Tibial nerve (tissue), 4 donors: ENCODE data around the gene FKBP9. TPM values are rescaled to one million over a fixed set of nuclear protein-coding genes. Genes with fewer than 3 reads are reported as not detected.
A peak's percentile ranks its signal among the peaks of the same experiment; 100 is the strongest.
"Not testable (repeated sequence)": the region's sequence is repeated elsewhere in the genome, so short reads cannot be mapped to it uniquely, and the experiment has no call there.

Source experiments
- DNase-seq, 2 donors: peaks; one replicate each; pipeline ENCODE4 v3.0.0-alpha.2; 2019; ENCODE audit warnings: low spot score in 2 of 2
- H3K27ac ChIP-seq, 4 donors: fragments of 200-600 bp; sonication (generic) in 3 of 4; one replicate each; pipeline ENCODE4 v1.5.1; 2017 to 2019; ENCODE audit warnings: mild to moderate bottlenecking in 1 of 4
- H3K27me3 ChIP-seq, 2 donors: fragments of 200-600 bp; sonication (generic) in 1 of 2; one replicate each; pipeline versions ENCODE4 v1.5.1 to v1.6.0; 2017 to 2019
- H3K36me3 ChIP-seq, 3 donors: fragments of 200-600 bp; sonication (generic); one replicate each; pipeline ENCODE4 v1.5.1; 2018 to 2019
- H3K4me1 ChIP-seq, 4 donors: fragments of 200-600 bp; sonication (generic) in 3 of 4; one replicate each; pipeline ENCODE4 v1.5.1; 2017 to 2019
- H3K4me3 ChIP-seq, 4 donors: fragments of 200-600 bp; sonication (generic) in 3 of 4; one replicate each; pipeline ENCODE4 v1.5.1; 2017 to 2019; ENCODE audit warnings: mild to moderate bottlenecking in 1 of 4, moderate library complexity in 1 of 4
- H3K9me3 ChIP-seq, 4 donors: fragments of 200-600 bp; sonication (generic) in 3 of 4; one replicate each; pipeline ENCODE4 v1.5.1; 2017 to 2019
- EP300 ChIP-seq, 2 donors: sonication (generic); formaldehyde crosslinking; IDR thresholded peaks; one replicate each; pipeline ENCODE4 v1.6.1; 2017; ENCODE audit warnings: antibody characterized with exemption in 2 of 2, mild to moderate bottlenecking in 1 of 2
- WGBS, 2 donors: methylation state at CpG; one replicate each; pipeline ENCODE4 v1.1.5; 2018; 5-methylcytosine and 5-hydroxymethylcytosine counted together
- total RNA-seq, 4 donors: library from RNA; depleted of rRNA; stranded (reverse); fragments of >200 nt; gene quantifications; one replicate each; pipeline ENCODE4 v1.1.0, GENCODE V29; 2016

FKBP9 gene
- total RNA-seq, 4 donors from 2014 or later: 262 to 522 (median 320) TPM

GRCh38 chr7:32979246-32979645, 22.0 kb downstream of the FKBP9 start:
- not testable (repeated sequence) for H3K4me3 ChIP-seq, H3K9me3 ChIP-seq, H3K4me1 ChIP-seq, H3K27ac ChIP-seq, H3K27me3 ChIP-seq
- 75 to 88% methylated on average over 6 of the region's 6 CpGs for WGBS, 2 donors
- peak in 1 of 2 donors; percentile 31 for TF ChIP-seq EP300 (IDR thresholded peaks at IDR 0.05)
- H3K36me3 ChIP-seq: peaks cover 0 to 45% (median 0%) of the 10 kb centered on the region in 3 donors
- peak in 1 of 2 donors; percentile 19 for DNase-seq

GRCh38 chr7:32979902-32980301, 22.7 kb downstream of the FKBP9 start:
- no CpG with 5 or more reads among the region's 2 CpGs for WGBS, 2 donors
- H3K4me1 ChIP-seq, H3K27me3 ChIP-seq, H3K4me3 ChIP-seq, H3K9me3 ChIP-seq, DNase-seq, H3K27ac ChIP-seq: not testable (repeated sequence)
- peaks cover 0 to 48% (median 0%) of the 10 kb centered on the region in 3 donors for H3K36me3 ChIP-seq

- H3K27ac ChIP-seq, H3K27me3 ChIP-seq, H3K4me1 ChIP-seq, DNase-seq, H3K4me3 ChIP-seq, H3K9me3 ChIP-seq: not testable (repeated sequence)
- peaks cover 0 to 33% (median 0%) of the 10 kb centered on the region in 3 donors for H3K36me3 ChIP-seq
- 47 to 48% methylated on average over 6 to 7 of the region's 8 CpGs for whole genome bisulfite sequencing, 2 donors
Measured at GRCh38 chr7:32988148-32988547, 30.9 kb downstream of the FKBP9 start.

GRCh38 chr7:32991068-32991585, 33.9 kb downstream of the FKBP9 start:
- Histone ChIP-seq H3K27ac (peak overlapping the region in 1 of 4 donors; percentile 43), H3K36me3 (peaks cover 0 to 11% (median 0%) of the 10 kb centered on the region in 3 donors)
- 25 to 28% methylated on average over 2 to 5 of the region's 5 CpGs for WGBS, 2 donors
- H3K27me3 ChIP-seq, H3K4me3 ChIP-seq, H3K4me1 ChIP-seq, H3K9me3 ChIP-seq, DNase-seq: not testable (repeated sequence)

GRCh38 chr7:32991975-32992700, 34.9 kb downstream of the FKBP9 start:
- H3K4me3 ChIP-seq, H3K4me1 ChIP-seq, H3K9me3 ChIP-seq, H3K36me3 ChIP-seq, H3K27me3 ChIP-seq, H3K27ac ChIP-seq, DNase-seq: not testable (repeated sequence)
- 49 to 76% methylated on average over 4 to 7 of the region's 9 CpGs for WGBS, 2 donors

GRCh38 chr7:32992750-32993149, 35.5 kb downstream of the FKBP9 start:
- H3K4me3 ChIP-seq, H3K27me3 ChIP-seq: not testable (repeated sequence)
- WGBS, 2 donors: 69 to 72% methylated on average over 6 of the region's 6 CpGs

GRCh38 chr7:32997956-32998355, 40.7 kb downstream of the FKBP9 start:
- peak overlapping the region in 3 of 4 donors; percentile 7 to 77 (median 65) for H3K27ac ChIP-seq
- H3K36me3 ChIP-seq: peaks cover 0 to 12% (median 0%) of the 10 kb centered on the region in 3 donors
- H3K27me3 ChIP-seq, DNase-seq, H3K9me3 ChIP-seq: not testable (repeated sequence)
- peak overlapping the region in 1 of 4 donors; percentile 18 for H3K4me3 ChIP-seq
- WGBS, 2 donors: 39 to 69% methylated on average over 3 to 4 of the region's 4 CpGs
- peaks cover 0 to 22% (median 5%) of the 10 kb centered on the region in 4 donors for H3K4me1 ChIP-seq

More at GRCh38 chr7:32992750-32993149, 35.5 kb downstream of the FKBP9 start:
- DNase-seq, H3K27ac ChIP-seq, H3K4me1 ChIP-seq, H3K36me3 ChIP-seq, H3K9me3 ChIP-seq: not testable (repeated sequence)

- H3K27ac ChIP-seq: peak overlapping the region in 3 of 4 donors; percentile 7 to 77 (median 65)
- peak overlapping the region in 1 of 4 donors; percentile 18 for H3K4me3 ChIP-seq
Measured at GRCh38 chr7:32998361-32999171, 41.3 kb downstream of the FKBP9 start.

GRCh38 chr7:32999380-32999779, 42.1 kb downstream of the FKBP9 start:
- not testable (repeated sequence) for H3K4me3 ChIP-seq, DNase-seq, H3K9me3 ChIP-seq, H3K27me3 ChIP-seq
- H3K27ac ChIP-seq: peak overlapping the region in 2 of 4 donors; percentile 65 to 77
- H3K4me1 ChIP-seq: peaks cover 0 to 22% (median 5%) of the 10 kb centered on the region in 4 donors
- WGBS, 2 donors: 49 to 59% methylated on average over 4 of the region's 4 CpGs
- H3K36me3 ChIP-seq: peaks cover 0 to 24% (median 0%) of the 10 kb centered on the region in 3 donors

More at GRCh38 chr7:32998361-32999171, 41.3 kb downstream of the FKBP9 start:
- Histone ChIP-seq H3K36me3 (peaks cover 0 to 16% (median 0%) of the 10 kb centered on the region in 3 donors), H3K4me1 (peaks cover 0 to 22% (median 5%) of the 10 kb centered on the region in 4 donors)
- WGBS, 2 donors: 16% methylated on average over 14 of the region's 14 CpGs
- H3K27me3 ChIP-seq, H3K9me3 ChIP-seq: not testable (repeated sequence)
- DNase-seq: peak in 1 of 2 donors; percentile 39

- H3K27me3 ChIP-seq, H3K27ac ChIP-seq, H3K4me3 ChIP-seq, H3K9me3 ChIP-seq, DNase-seq: not testable (repeated sequence)
- Histone ChIP-seq H3K4me1 (peaks cover 0 to 18% (median 5%) of the 10 kb centered on the region in 4 donors), H3K36me3 (peaks cover 0 to 51% (median 0%) of the 10 kb centered on the region in 3 donors)
Measured at GRCh38 chr7:33003111-33003510, 45.9 kb downstream of the FKBP9 start.

GRCh38 chr7:33004104-33004616, 46.9 kb downstream of the FKBP9 start:
- WGBS, 2 donors: 83 to 90% methylated on average over 10 of the region's 10 CpGs

GRCh38 chr7:33005193-33005592, 48.0 kb downstream of the FKBP9 start:
- H3K27ac ChIP-seq, H3K4me1 ChIP-seq, H3K4me3 ChIP-seq, DNase-seq, H3K9me3 ChIP-seq, H3K27me3 ChIP-seq: not testable (repeated sequence)
- WGBS, 2 donors: 92 to 97% methylated on average over 8 of the region's 8 CpGs
- H3K36me3 ChIP-seq: peaks cover 0 to 55% (median 0%) of the 10 kb centered on the region in 3 donors

More at GRCh38 chr7:33004104-33004616, 46.9 kb downstream of the FKBP9 start:
- not testable (repeated sequence) for H3K9me3 ChIP-seq, H3K27ac ChIP-seq, H3K27me3 ChIP-seq, H3K4me3 ChIP-seq, H3K4me1 ChIP-seq, DNase-seq
- peaks cover 0 to 51% (median 0%) of the 10 kb centered on the region in 3 donors for H3K36me3 ChIP-seq
